Psoas muscle (tissue), 8 donors: Measurements from ENCODE around the gene IBTK. TPM values are rescaled to one million over a fixed set of nuclear protein-coding genes. Genes with fewer than 3 reads are reported as not detected.
"Not testable (repeated sequence)": the region's sequence is repeated elsewhere in the genome, so short reads cannot be mapped to it uniquely, and the experiment has no call there.

Experiments
- ATAC-seq, 4 donors: fragments of 200-7000 bp; cut with Tn5 transposase; one replicate each; pipeline ENCODE4 v1.9.1; 2020; ENCODE audit warnings: moderate library complexity in 3 of 4, mild to moderate bottlenecking in 2 of 4
- DNase-seq, 2 donors: peaks; one replicate each; pipeline ENCODE4 v3.0.0-alpha.2; 2020
- H3K27ac ChIP-seq: fragments of 200-600 bp; one replicate; pipeline ENCODE4 v1.8.0; 2022
- H3K27me3 ChIP-seq, 3 donors: fragments of 200-600 bp in 1 of 3; one replicate each; pipeline versions ENCODE4 v1.6.1 to v1.8.0; 2013 to 2022; ENCODE audit warnings: low read length in 2 of 3, mild to moderate bottlenecking in 2 of 3, moderate library complexity in 1 of 3; ENCODE audit not compliant: insufficient read depth in 3 of 3
- H3K36me3 ChIP-seq, 2 donors: fragments of 200-600 bp in 1 of 2; one replicate each; pipeline versions ENCODE4 v1.6.1 to v1.8.0; 2013 to 2022; ENCODE audit warnings: low read depth in 1 of 2, mild to moderate bottlenecking in 1 of 2, moderate library complexity in 1 of 2; ENCODE audit not compliant: insufficient read depth in 1 of 2
- H3K4me1 ChIP-seq: fragments of 200-600 bp; one replicate; pipeline ENCODE4 v1.8.0; 2022
- H3K4me3 ChIP-seq: fragments of 200-600 bp; one replicate; pipeline ENCODE4 v1.8.0; 2022; ENCODE audit warnings: mild to moderate bottlenecking
- H3K9me3 ChIP-seq: fragments of 200-600 bp; one replicate; pipeline ENCODE4 v1.8.0; 2022
- CTCF ChIP-seq: fragments of 200-600 bp; IDR thresholded peaks from one replicate; pipeline ENCODE4 v1.8.0; 2022; ENCODE audit warnings: antibody characterized with exemption
- WGBS, 3 donors: extraction: QIAGEN DNeasy Blood & Tissue Kit; methylation state at CpG; one replicate each; pipeline versions ENCODE4 v1.1.6 to v1.1.7; 2013; 5-methylcytosine and 5-hydroxymethylcytosine counted together
- intact Hi-C, 2 donors: fragments of 100-400 bp; cut with DNase I; formaldehyde crosslinking; loops; one replicate each; pipeline versions ENCODE4 v1.11.0 to v1.14.2; 2022
- polyA plus RNA-seq, 3 donors: library from polyadenylated mRNA; stranded (reverse); fragments of 200-250 nt; gene quantifications; one replicate each; pipeline ENCODE4 v1.2.3, GENCODE V29; 2013
- total RNA-seq, 4 donors: library from RNA; stranded (reverse); fragmentation: NEBNext Ultra II Directional in 2 of 4; extraction: Animal tissue kit (Norgen Biotek cat#: 25700) in 2 of 4; gene quantifications; one replicate each; pipeline versions ENCODE4 v1.2.1 to v1.2.4, GENCODE V29; 2021 to 2023
- donor health status: healthy with polysubstance abuse.
- donor health status: DM: no; HTN: no; CAD: no; lungs with moderate emphysema.
- donor health status: Bipolar disorder and iron deficiency.
- donor health status: healthy.
- donor health status: DM: yes; HTN: yes; CAD: no.
- donor health status: DM: no; HTN: no; CAD: no.
- donor health status: DM: no; HTN: no; CAD: no.
- donor health status: DM: yes; HTN: yes; CAD: no.

Gene IBTK
- total and polyA plus RNA-seq, 7 donors, result 23.8 to 42.8 (median 29.4) TPM

- no peak for TF ChIP-seq CTCF
- no peak overlapping the region for H3K4me3 ChIP-seq
- DNase-seq (no peak), ATAC-seq (no peak)
- H3K9me3 ChIP-seq, result no peaks in the 10 kb centered on the region
- no peak overlapping the region for H3K27ac ChIP-seq
- WGBS, 3 donors, result 95 to 97% (median 97%) methylated on average over 5 of the region's 5 CpGs
- no peaks in the 10 kb centered on the region for H3K4me1 ChIP-seq
- intact Hi-C loops, result no loop called here
- H3K36me3 ChIP-seq, result peaks cover 4 to 42% of the 10 kb centered on the region in 2 donors
- H3K27me3 ChIP-seq, result no peaks in the 10 kb centered on the region
These were observed 81.1 kb downstream of the IBTK start for GRCh38 chr6:82166493-82166892.

GRCh38 chr6:82160255-82160990 lies 87.1 kb downstream of the IBTK start:
- intact Hi-C loops, result no loop called here
- 93 to 94% (median 94%) methylated on average over 12 of the region's 12 CpGs for WGBS, 3 donors
- TF ChIP-seq CTCF, result no peak
- Histone ChIP-seq H3K27ac (no peak overlapping the region), H3K9me3 (no peaks in the 10 kb centered on the region), H3K4me1 (no peaks in the 10 kb centered on the region), H3K36me3 (no peaks in the 10 kb centered on the region), H3K4me3 (no peak overlapping the region), H3K27me3 (no peaks in the 10 kb centered on the region)
- DNase-seq, result no peak
- ATAC-seq, result no peak

GRCh38 chr6:82152786-82153185 lies 94.8 kb downstream of the IBTK start:
- ATAC-seq, H3K4me3 ChIP-seq, DNase-seq, H3K36me3 ChIP-seq, H3K4me1 ChIP-seq, H3K27me3 ChIP-seq, H3K9me3 ChIP-seq, H3K27ac ChIP-seq, intact Hi-C loops: not testable (repeated sequence)
- WGBS, 3 donors, result 80 to 83% (median 83%) methylated on average over 3 of the region's 3 CpGs

- H3K4me3 ChIP-seq, ATAC-seq, H3K4me1 ChIP-seq, intact Hi-C loops, H3K27ac ChIP-seq, H3K9me3 ChIP-seq, DNase-seq, H3K36me3 ChIP-seq, H3K27me3 ChIP-seq: not testable (repeated sequence)
- WGBS, 3 donors, result 86 to 95% (median 90%) methylated on average over 9 to 10 of the region's 10 CpGs
These were observed 96.4 kb downstream of the IBTK start for GRCh38 chr6:82151147-82151546.

- no peak overlapping the region for H3K27ac ChIP-seq
- no peaks in the 10 kb centered on the region for H3K27me3 ChIP-seq
- DNase-seq, result no peak
- ATAC-seq, result no peak
- H3K4me3 ChIP-seq, result no peak overlapping the region
- H3K36me3 ChIP-seq, result no peaks in the 10 kb centered on the region
- no peaks in the 10 kb centered on the region for H3K9me3 ChIP-seq
- H3K4me1 ChIP-seq, result peaks cover 11% of the 10 kb centered on the region
- intact Hi-C loops, result no loop called here
- TF ChIP-seq CTCF, result no peak
These were observed 101.6 kb downstream of the IBTK start for GRCh38 chr6:82145926-82146452.
